ENCODE measurements around the gene ERCC6L2.

Gene ERCC6L2

GRCh38 chr9:95935861-95936578 lies 60.5 kb downstream of the ERCC6L2 start:
- Histone ChIP-seq H3K9me3 (ENCODE audit: control insufficient read depth, insufficient read depth, low read length) (no peaks in the 10 kb centered on the region), H3K4me3 (ENCODE audit: low read depth, low read length) (no peak overlapping the region), H3K27me3 (ENCODE audit: control insufficient read depth, insufficient read depth, low read length) (no peaks in the 10 kb centered on the region), H3K4me1 (ENCODE audit: control insufficient read depth, insufficient read depth, low read length) (no peaks in the 10 kb centered on the region), H3K9ac (ENCODE audit: low read depth, low read length) (no peak overlapping the region), H3K36me3 (ENCODE audit: control insufficient read depth, insufficient read depth, low read length) (no peaks in the 10 kb centered on the region)

- Histone ChIP-seq H3K36me3 (ENCODE audit: control insufficient read depth, insufficient read depth, low read length) (no peaks in the 10 kb centered on the region), H3K9ac (ENCODE audit: low read depth, low read length) (no peak overlapping the region), H3K4me1 (ENCODE audit: control insufficient read depth, insufficient read depth, low read length) (no peaks in the 10 kb centered on the region), H3K27me3 (ENCODE audit: control insufficient read depth, insufficient read depth, low read length) (no peaks in the 10 kb centered on the region), H3K9me3 (ENCODE audit: control insufficient read depth, insufficient read depth, low read length) (no peaks in the 10 kb centered on the region), H3K4me3 (ENCODE audit: low read depth, low read length) (no peak overlapping the region)
Measured at GRCh38 chr9:95936579-95937075, 61.1 kb downstream of the ERCC6L2 start.

- H3K4me1 ChIP-seq (ENCODE audit: control insufficient read depth, insufficient read depth, low read length) = no peaks in the 10 kb centered on the region
- H3K36me3 ChIP-seq (ENCODE audit: control insufficient read depth, insufficient read depth, low read length) = no peaks in the 10 kb centered on the region
- no peaks in the 10 kb centered on the region for H3K9me3 ChIP-seq (ENCODE audit: control insufficient read depth, insufficient read depth, low read length)
- no peak overlapping the region for H3K9ac ChIP-seq (ENCODE audit: low read depth, low read length)
- no peaks in the 10 kb centered on the region for H3K27me3 ChIP-seq (ENCODE audit: control insufficient read depth, insufficient read depth, low read length)
- H3K4me3 ChIP-seq (ENCODE audit: low read depth, low read length) = no peak overlapping the region
Measured at GRCh38 chr9:95937131-95937530, 61.6 kb downstream of the ERCC6L2 start.

GRCh38 chr9:95938724-95939123 lies 63.2 kb downstream of the ERCC6L2 start:
- no peak overlapping the region for H3K9ac ChIP-seq (ENCODE audit: low read depth, low read length)
- no peak overlapping the region for H3K4me3 ChIP-seq (ENCODE audit: low read depth, low read length)
- H3K27me3 ChIP-seq (ENCODE audit: control insufficient read depth, insufficient read depth, low read length) = no peaks in the 10 kb centered on the region
- H3K36me3 ChIP-seq (ENCODE audit: control insufficient read depth, insufficient read depth, low read length) = no peaks in the 10 kb centered on the region
- no peaks in the 10 kb centered on the region for H3K4me1 ChIP-seq (ENCODE audit: control insufficient read depth, insufficient read depth, low read length)
- H3K9me3 ChIP-seq (ENCODE audit: control insufficient read depth, insufficient read depth, low read length) = no peaks in the 10 kb centered on the region

GRCh38 chr9:95939472-95939871 lies 64.0 kb downstream of the ERCC6L2 start:
- Histone ChIP-seq H3K4me3 (ENCODE audit: low read depth, low read length) (no peak overlapping the region), H3K4me1 (ENCODE audit: control insufficient read depth, insufficient read depth, low read length) (no peaks in the 10 kb centered on the region), H3K9ac (ENCODE audit: low read depth, low read length) (no peak overlapping the region), H3K9me3 (ENCODE audit: control insufficient read depth, insufficient read depth, low read length) (no peaks in the 10 kb centered on the region), H3K27me3 (ENCODE audit: control insufficient read depth, insufficient read depth, low read length) (no peaks in the 10 kb centered on the region), H3K36me3 (ENCODE audit: control insufficient read depth, insufficient read depth, low read length) (no peaks in the 10 kb centered on the region)

GRCh38 chr9:95940265-95940664 lies 64.8 kb downstream of the ERCC6L2 start:
- Histone ChIP-seq H3K27me3 (ENCODE audit: control insufficient read depth, insufficient read depth, low read length) (no peaks in the 10 kb centered on the region), H3K4me3 (ENCODE audit: low read depth, low read length) (no peak overlapping the region), H3K9ac (ENCODE audit: low read depth, low read length) (no peak overlapping the region), H3K9me3 (ENCODE audit: control insufficient read depth, insufficient read depth, low read length) (no peaks in the 10 kb centered on the region), H3K36me3 (ENCODE audit: control insufficient read depth, insufficient read depth, low read length) (no peaks in the 10 kb centered on the region), H3K4me1 (ENCODE audit: control insufficient read depth, insufficient read depth, low read length) (no peaks in the 10 kb centered on the region)

- Histone ChIP-seq H3K9me3 (ENCODE audit: control insufficient read depth, insufficient read depth, low read length) (no peaks in the 10 kb centered on the region), H3K36me3 (ENCODE audit: control insufficient read depth, insufficient read depth, low read length) (no peaks in the 10 kb centered on the region), H3K27me3 (ENCODE audit: control insufficient read depth, insufficient read depth, low read length) (no peaks in the 10 kb centered on the region), H3K4me1 (ENCODE audit: control insufficient read depth, insufficient read depth, low read length) (no peaks in the 10 kb centered on the region), H3K4me3 (ENCODE audit: low read depth, low read length) (no peak overlapping the region), H3K9ac (ENCODE audit: low read depth, low read length) (no peak overlapping the region)
Measured at GRCh38 chr9:95942016-95942415, 66.5 kb downstream of the ERCC6L2 start.

- Histone ChIP-seq H3K4me3 (ENCODE audit: low read depth, low read length) (no peak overlapping the region), H3K4me1 (ENCODE audit: control insufficient read depth, insufficient read depth, low read length) (no peaks in the 10 kb centered on the region), H3K36me3 (ENCODE audit: control insufficient read depth, insufficient read depth, low read length) (no peaks in the 10 kb centered on the region), H3K9me3 (ENCODE audit: control insufficient read depth, insufficient read depth, low read length) (no peaks in the 10 kb centered on the region), H3K27me3 (ENCODE audit: control insufficient read depth, insufficient read depth, low read length) (no peaks in the 10 kb centered on the region), H3K9ac (ENCODE audit: low read depth, low read length) (no peak overlapping the region)
Measured at GRCh38 chr9:95947118-95947517, 71.6 kb downstream of the ERCC6L2 start.

GRCh38 chr9:95952471-95952870 lies 77.0 kb downstream of the ERCC6L2 start:
- Histone ChIP-seq H3K27me3 (ENCODE audit: control insufficient read depth, insufficient read depth, low read length) (no peaks in the 10 kb centered on the region), H3K36me3 (ENCODE audit: control insufficient read depth, insufficient read depth, low read length) (no peaks in the 10 kb centered on the region), H3K9ac (ENCODE audit: low read depth, low read length) (no peak overlapping the region), H3K4me1 (ENCODE audit: control insufficient read depth, insufficient read depth, low read length) (no peaks in the 10 kb centered on the region), H3K9me3 (ENCODE audit: control insufficient read depth, insufficient read depth, low read length) (no peaks in the 10 kb centered on the region), H3K4me3 (ENCODE audit: low read depth, low read length) (no peak overlapping the region)

- H3K27me3 ChIP-seq (ENCODE audit: control insufficient read depth, insufficient read depth, low read length) = no peaks in the 10 kb centered on the region
- no peaks in the 10 kb centered on the region for H3K36me3 ChIP-seq (ENCODE audit: control insufficient read depth, insufficient read depth, low read length)
- H3K9me3 ChIP-seq (ENCODE audit: control insufficient read depth, insufficient read depth, low read length) = no peaks in the 10 kb centered on the region
- H3K4me3 ChIP-seq (ENCODE audit: low read depth, low read length) = no peak overlapping the region
- no peaks in the 10 kb centered on the region for H3K4me1 ChIP-seq (ENCODE audit: control insufficient read depth, insufficient read depth, low read length)
- no peak overlapping the region for H3K9ac ChIP-seq (ENCODE audit: low read depth, low read length)
Measured at GRCh38 chr9:95953986-95954385, 78.5 kb downstream of the ERCC6L2 start.

- H3K27me3 ChIP-seq (ENCODE audit: control insufficient read depth, insufficient read depth, low read length) = no peaks in the 10 kb centered on the region
- H3K9me3 ChIP-seq (ENCODE audit: control insufficient read depth, insufficient read depth, low read length) = no peaks in the 10 kb centered on the region
- no peak overlapping the region for H3K9ac ChIP-seq (ENCODE audit: low read depth, low read length)
- H3K4me3 ChIP-seq (ENCODE audit: low read depth, low read length) = no peak overlapping the region
- H3K4me1 ChIP-seq (ENCODE audit: control insufficient read depth, insufficient read depth, low read length) = no peaks in the 10 kb centered on the region
- no peaks in the 10 kb centered on the region for H3K36me3 ChIP-seq (ENCODE audit: control insufficient read depth, insufficient read depth, low read length)
Measured at GRCh38 chr9:95954940-95955339, 79.4 kb downstream of the ERCC6L2 start.

- Histone ChIP-seq H3K4me3 (ENCODE audit: low read depth, low read length) (no peak overlapping the region), H3K27me3 (ENCODE audit: control insufficient read depth, insufficient read depth, low read length) (no peaks in the 10 kb centered on the region), H3K36me3 (ENCODE audit: control insufficient read depth, insufficient read depth, low read length) (no peaks in the 10 kb centered on the region), H3K9ac (ENCODE audit: low read depth, low read length) (no peak overlapping the region), H3K9me3 (ENCODE audit: control insufficient read depth, insufficient read depth, low read length) (no peaks in the 10 kb centered on the region), H3K4me1 (ENCODE audit: control insufficient read depth, insufficient read depth, low read length) (no peaks in the 10 kb centered on the region)
Measured at GRCh38 chr9:95962936-95963335, 87.4 kb downstream of the ERCC6L2 start.
